Ovary (tissue), 9 donors: ENCODE results near the gene CNKSR3. TPM values are rescaled to one million over a fixed set of nuclear protein-coding genes. Genes with fewer than 3 reads are reported as not detected.

Experiments
- DNase-seq, 5 donors: peaks; one replicate each; pipeline ENCODE4 v3.0.0-alpha.2; 2019 to 2020
- H3K27ac ChIP-seq, 2 donors: fragments of 200-600 bp; one replicate each; pipeline versions ENCODE4 v1.5.1 to v1.8.0; 2019 to 2022
- H3K27me3 ChIP-seq: fragments of 200-600 bp; one replicate; pipeline ENCODE4 v1.8.0; 2022
- H3K36me3 ChIP-seq: fragments of 200-600 bp; sonication (generic); one replicate; pipeline ENCODE4 v1.5.1; 2019
- H3K4me1 ChIP-seq: one replicate; pipeline ENCODE4 v1.8.1; 2013; ENCODE audit warnings: mild to moderate bottlenecking, moderate library complexity; ENCODE audit not compliant: insufficient read depth
- H3K4me3 ChIP-seq: fragments of 200-600 bp; sonication (generic); one replicate; pipeline ENCODE4 v1.5.1; 2017
- H3K9me3 ChIP-seq, 2 donors: fragments of 200-600 bp in 1 of 2; sonication (generic) in 1 of 2; one replicate each; pipeline versions ENCODE4 v1.5.1 to v1.8.1; 2013 to 2019; ENCODE audit warnings: mild to moderate bottlenecking in 1 of 2, moderate library complexity in 1 of 2
- EP300 ChIP-seq: sonication (generic); formaldehyde crosslinking; IDR thresholded peaks from one replicate; pipeline ENCODE4 v1.6.1; 2017; ENCODE audit warnings: antibody characterized with exemption
- POLR2A ChIP-seq: fragments of 450-650 bp; IDR thresholded peaks from one replicate; pipeline ENCODE4 v1.6.1; 2017; ENCODE audit warnings: antibody characterized with exemption, mild to moderate bottlenecking, moderate library complexity
- WGBS, 3 donors: extraction: QIAGEN DNeasy Blood & Tissue Kit in 1 of 3; methylation state at CpG; one replicate each; pipeline versions ENCODE4 v1.1.5 to v1.1.7; 2013 to 2017; 5-methylcytosine and 5-hydroxymethylcytosine counted together
- intact Hi-C, 4 donors: fragments of 100-400 bp; cut with DNase I; formaldehyde crosslinking; loops; one replicate each; pipeline versions ENCODE4 v1.11.0 to v1.15.1; 2022 to 2023
- polyA plus RNA-seq, 2 donors: library from polyadenylated mRNA; stranded (reverse); fragments of 200-250 nt in 1 of 2; fragments of 350-450 nt in 1 of 2; fragmentation: Illumina TruSeq in 1 of 2; extraction: RNeasy Lipid Tissue Mini Kit (QIAGEN cat#74804) in 1 of 2; gene quantifications; one replicate each; pipeline ENCODE4 v1.2.3, GENCODE V29; 2013 to 2014
- total RNA-seq, 7 donors: library from RNA; depleted of rRNA in 2 of 7; stranded (reverse); fragments of >200 nt in 2 of 7; fragmentation: NEBNext Ultra II Directional in 3 of 7; extraction: Animal tissue kit (Norgen Biotek cat#: 25700) in 3 of 7; gene quantifications; one replicate each; pipeline versions ENCODE4 v1.1.0 to v1.2.4, GENCODE V29; 2016 to 2023
- TF ChIP-seq, protein P1 (sequence below), 3 donors: fragments of 450-650 bp in 2 of 3; fragments of 200-600 bp in 1 of 3; IDR thresholded peaks; one replicate each; pipeline versions ENCODE4 v1.5.1 to v1.8.0; 2016 to 2022; ENCODE audit warnings: antibody characterized with exemption in 3 of 3, mild to moderate bottlenecking in 1 of 3
- donor health status: DM: no; HTN: no; CAD: no; lungs with moderate emphysema.
- donor health status: DM: no; HTN: no; CAD: no.
- donor health status: Bipolar disorder and iron deficiency.
- donor health status: DM: yes; HTN: yes; CAD: no.
- donor health status: DM: no; HTN: no; CAD: no.
- donor health status: DM: yes; HTN: yes; CAD: no.

CNKSR3 gene
- total and polyA plus RNA-seq, 9 donors, result 8.6 to 16.7 (median 13.4) TPM

GRCh38 chr6:154352898-154353585 is 157.4 kb downstream of the CNKSR3 start:
- DNase-seq, result no peak
- Histone ChIP-seq H3K9me3 (no peaks in the 10 kb centered on the region), H3K27ac (no peak overlapping the region), H3K4me1 (peaks cover 2% of the 10 kb centered on the region), H3K4me3 (no peak overlapping the region), H3K27me3 (no peaks in the 10 kb centered on the region), H3K36me3 (no peaks in the 10 kb centered on the region)
- intact Hi-C loops, result no loop called here
- no peak for TF ChIP-seq EP300
- TF ChIP-seq, protein P1, sequence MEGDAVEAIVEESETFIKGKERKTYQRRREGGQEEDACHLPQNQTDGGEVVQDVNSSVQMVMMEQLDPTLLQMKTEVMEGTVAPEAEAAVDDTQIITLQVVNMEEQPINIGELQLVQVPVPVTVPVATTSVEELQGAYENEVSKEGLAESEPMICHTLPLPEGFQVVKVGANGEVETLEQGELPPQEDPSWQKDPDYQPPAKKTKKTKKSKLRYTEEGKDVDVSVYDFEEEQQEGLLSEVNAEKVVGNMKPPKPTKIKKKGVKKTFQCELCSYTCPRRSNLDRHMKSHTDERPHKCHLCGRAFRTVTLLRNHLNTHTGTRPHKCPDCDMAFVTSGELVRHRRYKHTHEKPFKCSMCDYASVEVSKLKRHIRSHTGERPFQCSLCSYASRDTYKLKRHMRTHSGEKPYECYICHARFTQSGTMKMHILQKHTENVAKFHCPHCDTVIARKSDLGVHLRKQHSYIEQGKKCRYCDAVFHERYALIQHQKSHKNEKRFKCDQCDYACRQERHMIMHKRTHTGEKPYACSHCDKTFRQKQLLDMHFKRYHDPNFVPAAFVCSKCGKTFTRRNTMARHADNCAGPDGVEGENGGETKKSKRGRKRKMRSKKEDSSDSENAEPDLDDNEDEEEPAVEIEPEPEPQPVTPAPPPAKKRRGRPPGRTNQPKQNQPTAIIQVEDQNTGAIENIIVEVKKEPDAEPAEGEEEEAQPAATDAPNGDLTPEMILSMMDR (IDR thresholded peaks at IDR 0.05), result no peak
- no peak for TF ChIP-seq POLR2A
- 87 to 92% (median 92%) methylated on average over 15 of the region's 15 CpGs for whole genome bisulfite sequencing, 3 donors

DNA sequence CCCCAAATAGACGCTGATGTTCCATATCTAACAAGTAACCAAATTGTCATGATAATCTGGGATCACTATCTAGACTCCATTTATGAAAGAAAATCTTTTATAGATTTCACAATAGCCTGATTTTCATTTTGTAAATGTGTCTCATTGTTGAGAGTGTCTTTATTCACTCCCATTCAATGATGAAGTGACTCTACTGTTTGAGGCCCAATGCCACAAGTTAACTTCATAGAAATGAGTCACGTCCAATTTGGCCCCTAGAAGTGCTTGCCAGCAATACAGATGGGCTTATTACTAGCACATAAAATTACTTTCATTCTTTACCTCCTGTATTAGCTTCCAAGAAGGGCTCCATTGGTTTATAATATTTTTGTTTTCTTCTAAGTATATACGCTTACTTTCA is 160.2 kb downstream of the CNKSR3 start:
- intact Hi-C loops, result no loop called here

GRCh38 chr6:154347981-154348380 is 162.5 kb downstream of the CNKSR3 start:
- Histone ChIP-seq H3K27me3 (no peaks in the 10 kb centered on the region), H3K4me3 (no peak overlapping the region), H3K27ac (no peak overlapping the region), H3K4me1 (no peaks in the 10 kb centered on the region), H3K36me3 (no peaks in the 10 kb centered on the region), H3K9me3 (no peaks in the 10 kb centered on the region)
- DNase-seq, result no peak
- 90 to 92% (median 91%) methylated on average over 6 of the region's 6 CpGs for WGBS, 3 donors
- TF ChIP-seq, protein P1 (IDR thresholded peaks at IDR 0.05), result no peak
- TF ChIP-seq POLR2A (no peak), EP300 (no peak)
- intact Hi-C loops, result no loop called here

More for the DNA sequence above, 160.2 kb downstream of the CNKSR3 start:
- TF ChIP-seq, protein P1 (IDR thresholded peaks at IDR 0.05), result no peak
- no peak for TF ChIP-seq EP300
- TF ChIP-seq POLR2A, result no peak
- Histone ChIP-seq H3K9me3 (no peaks in the 10 kb centered on the region), H3K4me1 (no peaks in the 10 kb centered on the region), H3K27me3 (no peaks in the 10 kb centered on the region), H3K4me3 (no peak overlapping the region), H3K27ac (no peak overlapping the region), H3K36me3 (no peaks in the 10 kb centered on the region)
- DNase-seq, result no peak
- WGBS, 3 donors, result 87 to 94% (median 91%) methylated on average over 3 of the region's 3 CpGs

DNA sequence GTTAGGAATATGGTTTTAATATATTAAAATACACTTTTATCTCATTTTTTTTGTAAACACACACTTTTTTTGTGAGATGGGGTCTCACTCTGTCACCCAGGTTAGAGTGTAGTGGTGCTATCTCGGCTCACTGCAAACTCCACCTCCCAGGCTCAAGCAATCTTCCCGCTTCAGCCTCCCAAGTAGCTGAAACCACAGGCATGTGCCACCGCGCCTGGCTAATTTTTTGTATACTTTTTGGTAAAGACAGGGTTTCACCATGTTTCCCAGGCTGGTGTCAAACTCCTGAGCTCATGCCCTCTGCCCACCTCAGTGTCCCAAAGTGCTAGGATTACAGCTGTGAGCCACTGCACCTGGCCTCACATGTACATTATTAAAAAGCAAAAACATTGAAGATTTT is 164.7 kb downstream of the CNKSR3 start:
- Histone ChIP-seq H3K27ac (no peak overlapping the region), H3K9me3 (no peaks in the 10 kb centered on the region), H3K36me3 (no peaks in the 10 kb centered on the region), H3K4me1 (no peaks in the 10 kb centered on the region), H3K4me3 (no peak overlapping the region), H3K27me3 (no peaks in the 10 kb centered on the region)
- TF ChIP-seq POLR2A (no peak), EP300 (no peak)
- TF ChIP-seq, protein P1 (IDR thresholded peaks at IDR 0.05), result no peak
- intact Hi-C loops, result no loop called here
- DNase-seq, result no peak
- 91 to 94% (median 91%) methylated on average over 4 of the region's 4 CpGs for WGBS, 3 donors
